Stimulated activated CD8-positive, alpha-beta memory T cell treated with anti-CD3 and anti-CD28 coated beads, Interleukin-15, amount 100 ng/mL, for 48 hours (primary cell): ENCODE results near the gene TSKU.

Source experiments
- DNase-seq, 2 donors: peaks; one replicate each; pipeline ENCODE4 v3.0.0-alpha.2; 2020; ENCODE audit warnings: low read depth in 2 of 2

The TSKU gene

GRCh38 chr11:76770642-76771445 lies 12.3 kb upstream of the TSKU start:
- no peak for DNase-seq

- no peak for DNase-seq
Observed at GRCh38 chr11:76771446-76772099, 11.6 kb upstream of the TSKU start.

GRCh38 chr11:76772100-76772782 lies 10.9 kb upstream of the TSKU start:
- no peak for DNase-seq

- no peak for DNase-seq
Observed at GRCh38 chr11:76772783-76773106, 10.4 kb upstream of the TSKU start.

- DNase-seq, result no peak
Observed at GRCh38 chr11:76773921-76774361, 9.2 kb upstream of the TSKU start.

GRCh38 chr11:76776472-76776871 lies 6.7 kb upstream of the TSKU start:
- DNase-seq, result no peak

DNA sequence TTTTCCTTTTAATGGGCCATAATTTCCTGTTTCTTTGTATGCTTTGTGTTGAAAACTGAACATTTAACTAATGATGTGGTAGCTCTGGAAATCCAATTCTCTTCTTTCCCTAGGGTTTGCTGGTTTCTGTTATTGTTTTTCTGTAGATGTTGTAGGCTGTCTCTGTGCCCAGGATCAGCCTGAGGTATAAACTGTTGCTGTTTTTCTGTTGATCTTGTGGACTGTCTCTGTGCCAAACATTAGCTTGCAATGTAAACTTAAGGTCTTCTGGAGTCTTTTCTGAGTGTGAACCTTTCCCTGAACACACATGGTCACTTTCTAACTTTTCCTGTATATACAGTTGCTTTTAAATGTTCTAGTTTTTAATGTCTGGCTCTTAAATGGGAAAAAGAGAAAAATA lies 5.9 kb upstream of the TSKU start:
- DNase-seq, result no peak

DNA sequence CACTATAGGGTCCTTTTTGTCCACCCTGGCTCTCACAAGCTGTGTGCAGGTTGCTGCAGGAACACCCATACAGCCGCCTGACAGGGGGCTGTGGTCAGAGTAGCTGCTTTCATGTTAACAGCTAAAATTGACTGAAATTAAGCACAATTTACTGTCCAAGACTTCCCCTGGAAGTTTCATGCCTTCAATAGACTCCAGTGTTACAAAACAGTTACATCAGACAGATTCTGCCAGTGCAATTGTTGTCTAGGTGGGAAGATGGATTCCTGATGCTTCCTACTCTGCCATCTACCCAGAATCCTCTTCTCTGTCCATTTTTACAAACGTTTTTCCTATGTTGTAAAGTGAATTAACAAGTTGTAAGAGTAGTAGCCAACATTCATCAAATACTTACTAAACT lies 5.3 kb upstream of the TSKU start:
- DNase-seq, result no peak

DNA sequence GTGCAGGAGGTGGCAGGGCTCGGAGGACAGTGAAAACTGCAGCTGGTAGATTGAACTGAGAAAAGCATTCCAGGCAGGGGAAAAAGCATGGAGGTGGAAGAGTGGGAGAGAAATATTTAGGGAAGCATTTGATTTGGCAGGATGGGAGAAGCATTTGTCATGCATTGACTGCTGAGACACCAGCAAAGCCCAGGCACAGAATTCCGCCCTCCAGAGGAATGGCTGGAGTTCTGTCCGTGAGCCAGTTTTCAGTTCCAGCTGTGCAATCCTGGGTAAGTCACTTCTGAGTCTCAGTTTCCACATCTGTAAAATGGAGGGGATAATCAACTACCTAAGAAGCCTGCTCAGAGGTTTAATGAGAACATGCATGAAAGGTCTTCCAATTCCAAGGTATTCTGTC lies 4.3 kb upstream of the TSKU start:
- no peak for DNase-seq

- no peak for DNase-seq
Observed at GRCh38 chr11:76781046-76781801, 1.9 kb upstream of the TSKU start.

DNA sequence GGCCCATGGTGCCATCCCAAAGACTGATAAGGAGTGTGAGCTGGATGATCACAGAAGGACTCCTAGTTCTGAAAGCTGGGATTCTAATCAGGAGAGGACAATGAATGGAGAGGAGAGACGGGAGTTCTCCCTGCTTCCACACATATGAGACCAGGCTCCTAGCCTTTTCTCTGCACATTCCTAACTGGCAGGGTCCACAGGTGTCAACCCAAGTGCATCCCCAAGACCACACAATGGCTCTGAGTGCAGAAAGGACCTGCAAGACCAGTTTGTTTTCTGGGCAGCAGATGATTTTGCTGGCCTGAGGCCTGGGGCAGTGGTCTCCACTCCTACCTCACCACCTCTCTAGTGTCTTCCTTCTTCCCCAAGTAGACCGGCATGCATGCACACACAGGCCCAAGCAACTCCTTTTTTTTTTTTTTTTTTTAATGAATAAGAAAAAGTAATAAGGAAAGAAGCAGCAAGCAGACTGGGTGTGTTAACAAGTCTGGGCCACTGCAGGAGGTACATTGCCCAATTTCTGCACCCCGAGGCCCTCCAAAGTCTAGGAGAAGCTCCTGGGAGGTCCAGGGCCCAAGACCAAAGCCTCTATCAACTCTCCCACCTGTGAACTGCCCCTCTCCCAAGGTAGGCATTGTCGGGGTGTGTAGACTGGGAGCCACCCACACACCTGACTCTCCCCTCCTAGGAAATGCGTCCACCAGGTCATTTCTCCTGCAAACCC lies 1.2 kb upstream of the TSKU start:
- DNase-seq, result no peak

DNA sequence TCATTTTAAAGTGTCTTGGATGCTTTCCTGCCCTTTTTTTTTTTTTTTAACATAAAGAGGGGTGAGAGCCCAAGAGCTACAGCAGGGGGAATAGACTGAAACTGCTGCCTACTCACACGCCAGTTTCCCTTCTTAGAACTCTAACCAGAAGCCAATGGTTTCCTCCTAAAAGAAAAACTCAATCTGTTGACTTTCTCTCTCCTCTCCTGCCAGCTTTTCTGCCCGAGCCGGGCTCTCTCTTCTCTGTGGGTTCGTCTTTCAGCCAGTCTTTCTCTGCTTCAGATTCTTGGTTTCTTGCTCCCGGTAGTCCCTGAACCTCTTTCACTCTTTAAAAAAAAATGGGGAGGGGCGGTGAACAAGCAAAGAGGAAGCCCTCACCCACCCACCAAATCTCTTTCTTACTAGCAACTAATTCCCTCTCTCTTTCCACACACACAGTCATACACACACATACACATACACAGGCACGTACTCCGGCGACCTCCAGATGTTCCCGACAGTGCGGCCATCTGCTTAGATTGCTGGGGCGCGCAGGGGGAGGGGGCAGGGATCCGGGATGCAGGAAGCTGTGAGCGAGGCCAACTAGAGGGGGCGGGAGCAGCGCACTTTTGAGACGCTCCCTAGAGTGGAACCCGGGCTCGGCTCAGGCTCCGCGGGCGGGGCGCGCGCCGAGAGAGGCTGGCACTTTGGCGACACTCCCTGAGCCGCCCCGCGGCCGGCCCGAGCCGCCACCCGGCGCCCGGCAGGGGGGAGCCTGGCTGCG lies 444 bp upstream of the TSKU start:
- peak; percentile 48 to 66 for DNase-seq

DNA sequence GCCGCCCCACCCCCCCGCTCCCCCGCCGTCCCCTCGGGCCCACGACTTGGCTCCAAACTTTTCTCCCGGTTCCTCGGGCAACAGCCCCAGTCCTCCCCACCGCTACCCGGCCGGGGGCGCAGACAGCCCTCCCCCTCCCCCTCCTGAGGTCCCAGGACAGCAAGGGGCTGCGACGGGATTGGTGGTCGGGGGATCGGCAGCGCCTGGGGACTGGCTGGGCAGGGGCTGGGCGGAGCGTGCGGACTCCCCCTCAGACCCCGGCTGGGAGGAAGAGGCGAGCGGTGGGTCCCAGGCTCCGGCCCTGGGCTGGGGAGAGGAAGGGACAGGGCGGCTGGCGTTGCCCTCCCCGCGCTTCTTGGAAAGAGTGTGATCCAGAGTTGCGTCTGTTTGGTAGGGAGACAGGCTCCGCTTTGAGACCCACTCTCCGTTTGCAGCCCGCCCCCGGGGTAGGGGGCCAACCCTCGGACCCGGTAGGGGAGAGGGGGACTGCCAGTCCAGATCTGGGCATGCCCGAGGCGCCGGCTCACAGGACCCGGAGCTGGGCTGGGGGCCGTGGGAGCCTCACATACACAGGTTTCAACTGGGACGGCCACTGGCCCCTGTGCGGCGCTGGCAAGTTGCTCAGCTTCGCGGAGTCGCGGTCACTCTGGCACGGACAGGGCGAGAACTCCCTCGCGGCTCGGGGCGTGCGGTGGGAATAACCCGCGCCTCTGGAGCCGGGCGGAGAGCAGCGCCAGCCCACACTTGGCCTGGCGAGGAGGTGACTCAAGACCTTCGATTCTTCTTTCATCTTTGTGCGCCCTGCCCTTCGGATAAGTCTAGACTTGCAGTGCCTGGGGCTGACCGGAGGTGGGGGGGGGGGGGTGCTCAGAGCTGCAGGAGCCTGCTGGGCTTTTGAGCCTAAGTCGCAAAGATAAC lies 999 bp downstream of the TSKU start:
- no peak for DNase-seq

GRCh38 chr11:76785513-76785912 lies 2.4 kb downstream of the TSKU start:
- DNase-seq, result no peak

DNA sequence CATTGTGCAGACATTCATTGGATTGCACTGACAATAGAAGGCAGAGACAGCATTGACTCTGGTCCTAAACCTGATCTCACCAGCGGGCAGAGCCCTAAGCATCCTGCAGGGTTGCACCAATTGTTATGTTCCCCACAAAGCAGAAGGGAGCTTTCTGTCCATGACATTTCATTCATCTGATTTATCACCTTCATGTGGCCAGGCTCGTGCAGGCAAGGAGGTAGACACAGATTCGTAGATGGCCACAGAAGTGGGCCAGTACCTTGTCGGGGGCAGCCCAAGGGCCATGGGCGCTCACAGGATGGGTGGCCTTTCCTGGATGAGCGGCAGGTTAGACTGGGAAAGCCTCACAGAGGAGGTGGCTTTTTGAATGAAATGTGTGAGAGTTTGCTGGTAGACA lies 2.9 kb downstream of the TSKU start:
- DNase-seq, result no peak

DNA sequence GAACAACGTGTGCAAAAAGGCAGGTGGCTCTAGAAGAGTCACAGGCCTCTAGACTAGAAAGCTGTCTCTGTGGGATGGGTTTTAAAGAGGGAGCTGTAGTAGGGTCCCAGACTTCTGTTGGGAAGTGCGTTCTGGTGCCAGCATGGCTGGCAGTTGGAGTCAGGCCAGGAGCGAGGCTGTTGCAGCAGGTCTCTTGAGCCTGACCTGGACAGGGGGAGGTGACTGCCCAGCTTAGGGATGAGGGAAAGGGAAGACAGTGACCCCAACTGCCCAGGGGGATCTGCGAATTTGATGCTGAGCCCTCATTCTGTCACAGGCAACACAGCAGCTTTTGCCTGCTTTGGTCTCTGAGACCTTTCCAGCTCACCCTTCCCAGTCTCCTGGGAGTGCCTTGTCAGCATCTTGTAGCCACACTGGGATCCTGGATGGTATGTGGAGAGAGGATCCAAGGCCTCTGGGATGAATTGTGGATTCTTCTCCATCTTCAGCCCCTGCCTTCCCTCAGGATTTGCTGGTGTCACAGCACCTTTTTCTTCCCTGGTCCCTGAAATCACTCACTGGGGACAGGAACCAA lies 3.4 kb downstream of the TSKU start:
- no peak for DNase-seq

DNA sequence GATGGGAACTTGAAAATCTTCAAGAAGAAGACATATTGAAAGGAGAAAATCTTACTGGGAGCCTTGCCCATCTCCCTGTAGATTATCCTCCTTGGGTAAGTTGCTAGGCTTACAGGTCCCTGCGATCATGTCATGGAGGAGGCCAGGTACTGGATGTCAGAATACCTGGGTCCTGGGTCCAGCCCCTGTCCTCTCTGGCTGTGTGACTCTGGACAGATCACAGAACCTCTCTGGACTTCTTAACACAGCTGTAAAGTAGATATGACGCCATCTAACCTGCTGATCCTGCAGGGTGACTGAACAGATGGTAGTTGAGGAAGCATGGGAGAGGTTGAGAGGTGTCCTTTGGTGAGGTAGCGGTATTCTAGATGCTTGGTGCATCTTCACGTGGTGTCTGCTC lies 4.1 kb downstream of the TSKU start:
- no peak for DNase-seq

DNA sequence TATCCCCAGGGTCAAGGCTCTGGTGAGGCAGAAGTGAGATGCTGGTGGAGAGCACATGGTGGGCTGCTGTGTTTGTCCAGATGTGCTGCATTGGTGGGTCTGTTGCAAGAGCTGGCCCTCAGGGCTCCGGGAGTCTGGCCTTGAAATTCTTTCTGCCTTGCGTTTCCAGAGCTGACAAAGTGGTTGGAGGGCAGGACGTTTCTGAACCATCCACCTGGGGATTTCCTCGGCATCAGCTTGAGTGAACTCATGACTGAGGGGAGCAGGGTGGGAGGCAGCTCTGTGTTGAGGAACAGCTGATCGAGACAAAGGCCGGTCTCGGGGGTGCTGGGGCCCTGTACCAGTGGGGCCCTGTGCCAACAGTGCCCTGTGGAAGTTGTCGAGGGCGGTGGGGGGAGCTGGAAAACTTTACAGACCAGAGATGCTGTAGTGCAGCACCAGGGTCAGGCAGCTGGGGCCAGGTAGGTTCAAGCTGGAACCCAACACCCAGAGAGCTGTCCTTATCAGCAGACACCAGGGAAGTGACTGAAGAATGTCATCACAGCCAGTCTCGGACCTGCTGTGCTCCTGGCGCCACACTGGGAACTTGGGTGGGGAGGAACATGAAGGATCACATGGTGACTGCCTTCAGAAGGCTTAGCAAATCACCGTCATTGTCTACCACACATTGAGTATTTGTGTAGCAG lies 4.9 kb downstream of the TSKU start:
- no peak for DNase-seq
